A549 (cell line): ENCODE results near the gene SPATA6L.
A peak's percentile ranks its signal among the peaks of the same experiment; 100 is the strongest.

ENCODE experiments used
- CTCF ChIP-seq: fragments of >200 bp; sonication (Bioruptor Twin); formaldehyde crosslinking; IDR thresholded peaks from 3 replicates; pipeline ENCODE4 v1.5.1; 2016
- POLR2A ChIP-seq: IDR thresholded peaks from 2 replicates; pipeline ENCODE4 v1.6.1; 2012; ENCODE audit warnings: mild to moderate bottlenecking, low read length
- POLR2AphosphoS2 ChIP-seq: conservative IDR thresholded peaks from 2 replicates; pipeline ENCODE4 v1.6.1; 2012; ENCODE audit warnings: low read length, improper control_type of control experiment, inconsistent platforms
- RAD21 ChIP-seq, 2 experiments: fragments of >200 bp in 1 of 2; sonication (Bioruptor Twin) in 1 of 2; formaldehyde crosslinking in 1 of 2; IDR thresholded peaks in 1 of 2; conservative IDR thresholded peaks in 1 of 2; 2 replicates in 1 of 2; 3 replicates in 1 of 2; pipeline ENCODE4 v1.6.1; 2012 to 2018; ENCODE audit warnings: inconsistent platforms in 1 of 2

GRCh38 chr9:4679268-4680172 lies 13.2 kb upstream of the SPATA6L start, which contains the start of gene CDC37L1:
- TF ChIP-seq CTCF = peak; percentile 21; the same call in 1 of the 3 replicates
- peak; percentile 94 for TF ChIP-seq POLR2A
- peak in 1 of 2 experiments; percentile 37; a peak in 3 of 5 replicates for TF ChIP-seq RAD21 (conservative IDR thresholded peaks at IDR 0.05 in 1 of 2, IDR thresholded peaks at IDR 0.05 in 1 of 2)
- TF ChIP-seq POLR2AphosphoS2 = no peak
